Placental epithelial cell (primary cell): ENCODE results near the gene CD19. TPM values are rescaled to one million over a fixed set of nuclear protein-coding genes. Genes with fewer than 3 reads are reported as not detected.

Source experiments
- total RNA-seq: library from RNA; depleted of rRNA; stranded (reverse); fragments of >200 nt; gene quantifications from 2 replicates; pipeline ENCODE4 v1.2.3, GENCODE V29; 2012

CD19 gene
- total RNA-seq = not detected in 2 replicates

GRCh38 chr16:28931801-28932225, at the start of gene CD19:
TSS of gene CD19 (plus strand) at chr16:28931971. CDS start at chr16:28932001, 30 bp downstream.

GRCh38 chr16:28924762-28925385, 6.9 kb upstream of the CD19 start, which contains the start of gene RABEP2:
TSS of gene RABEP2 (minus strand) at chr16:28925238. CDS start at chr16:28925163, 75 bp downstream.

DNA sequence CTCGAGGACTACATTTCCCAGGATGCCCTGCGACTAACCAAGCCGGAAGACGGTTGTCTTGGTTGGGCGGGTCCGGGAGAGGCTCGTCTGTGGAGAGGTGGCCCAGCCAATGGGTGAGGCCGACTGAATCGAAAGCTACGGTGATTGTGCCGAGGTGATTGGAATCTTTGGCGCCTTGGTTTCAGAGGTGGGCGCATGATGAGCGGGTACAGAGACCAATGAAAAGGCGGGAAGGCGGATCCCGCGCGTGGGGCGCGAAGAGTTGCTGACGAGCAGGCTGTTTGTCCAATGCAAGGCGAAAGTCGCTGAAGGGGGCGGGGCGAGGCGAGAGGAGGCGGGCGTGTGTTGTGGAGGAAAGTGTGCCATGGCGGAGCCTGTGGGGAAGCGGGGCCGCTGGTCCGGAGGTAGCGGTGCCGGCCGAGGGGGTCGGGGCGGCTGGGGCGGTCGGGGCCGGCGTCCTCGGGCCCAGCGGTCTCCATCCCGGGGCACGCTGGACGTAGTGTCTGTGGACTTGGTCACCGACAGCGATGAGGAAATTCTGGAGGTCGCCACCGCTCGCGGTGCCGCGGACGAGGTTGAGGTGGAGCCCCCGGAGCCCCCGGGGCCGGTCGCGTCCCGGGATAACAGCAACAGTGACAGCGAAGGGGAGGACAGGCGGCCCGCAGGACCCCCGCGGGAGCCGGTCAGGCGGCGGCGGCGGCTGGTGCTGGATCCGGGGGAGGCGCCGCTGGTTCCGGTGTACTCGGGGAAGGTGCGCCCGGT, 19.1 kb downstream of the CD19 start, which contains the start of gene NFATC2IP:
Gene NFATC2IP (plus strand): TSS at position 290 of the 762 bp plus-strand sequence. CDS start 75 bp downstream, at position 365.

GRCh38 chr16:28974437-28975157, 42.8 kb downstream of the CD19 start, which contains the start of gene SPNS1:
TSS of gene SPNS1 (plus strand) at chr16:28974778. CDS start at chr16:28975152, 374 bp downstream.

GRCh38 chr16:28984619-28985135, 52.9 kb downstream of the CD19 start, which contains the start of gene LAT:
TSS of gene LAT (plus strand) at chr16:28985052. CDS start at chr16:28985418, 366 bp downstream.

Other genes with a start within 250 kb of the CD19 start
- gene EIF3C, start 220.5 kb upstream of the CD19 start, total RNA-seq = 62.7 and 131 TPM in 2 replicates
- 3.9 TPM in 1 of 2 replicates, not detected in the other for gene NPIPB9, start 180.2 kb upstream of the CD19 start, total RNA-seq
- gene ATXN2L, start 109.0 kb upstream of the CD19 start, total RNA-seq = 54.6 and 59.0 TPM in 2 replicates
- 76.6 and 111 TPM in 2 replicates for gene TUFM, start 85.6 kb upstream of the CD19 start, total RNA-seq
- gene SH2B1, start 68.1 kb upstream of the CD19 start, total RNA-seq = 19.7 and 26.7 TPM in 2 replicates
- 0.11 and 0.39 TPM in 2 replicates for gene ATP2A1, start 53.5 kb upstream of the CD19 start, total RNA-seq
- 52.3 and 68.3 TPM in 2 replicates for gene RABEP2, start 6.7 kb upstream of the CD19 start, total RNA-seq
- 14.7 and 19.6 TPM in 2 replicates for gene NFATC2IP, start 19.0 kb downstream of the CD19 start, total RNA-seq
- 32.6 and 70.6 TPM in 2 replicates for gene SPNS1, start 42.8 kb downstream of the CD19 start, total RNA-seq
- 0.79 and 1.2 TPM in 2 replicates for gene LAT, start 53.1 kb downstream of the CD19 start, total RNA-seq